Trophoblast cell (in vitro differentiated cells and primary cell): Measurements from ENCODE around the gene TCIRG1.
A peak's percentile ranks its signal among the peaks of the same experiment; 100 is the strongest.

Source experiments
- DNase-seq, 2 donors: peaks; one replicate each; pipeline ENCODE4 v3.0.0-alpha.2; 2016
- H2AFZ ChIP-seq: 2 replicates; pipeline ENCODE4 v1.6.1; 2013; ENCODE audit warnings: low read length, moderate library complexity, mild to moderate bottlenecking; ENCODE audit not compliant: insufficient read depth, poor library complexity
- H2AK5ac ChIP-seq: 2 replicates; pipeline ENCODE4 v1.6.1; 2013; ENCODE audit warnings: mild to moderate bottlenecking, low read length
- H2BK120ac ChIP-seq: 2 replicates; pipeline ENCODE4 v1.6.1; 2013; ENCODE audit warnings: low read length, mild to moderate bottlenecking, moderate library complexity; ENCODE audit not compliant: insufficient read depth, poor library complexity
- H2BK12ac ChIP-seq: 2 replicates; pipeline ENCODE4 v1.6.1; 2013; ENCODE audit warnings: mild to moderate bottlenecking, low read length, moderate library complexity
- H2BK5ac ChIP-seq: 2 replicates; pipeline ENCODE4 v1.6.1; 2013; ENCODE audit warnings: low read length, low read depth, moderate library complexity, mild to moderate bottlenecking; ENCODE audit not compliant: poor library complexity
- H3K14ac ChIP-seq: 2 replicates; pipeline ENCODE4 v1.6.1; 2013; ENCODE audit warnings: mild to moderate bottlenecking, low read length
- H3K18ac ChIP-seq: 2 replicates; pipeline ENCODE4 v1.6.1; 2013; ENCODE audit warnings: mild to moderate bottlenecking, low read length
- H3K23ac ChIP-seq: 2 replicates; pipeline ENCODE4 v1.6.1; 2013; ENCODE audit warnings: low read length
- H3K27ac ChIP-seq: 2 replicates; pipeline ENCODE4 v1.5.1; 2013; ENCODE audit warnings: low read depth, mild to moderate bottlenecking, inconsistent platforms, low read length, moderate library complexity
- H3K27me3 ChIP-seq: 2 replicates; pipeline ENCODE4 v1.6.1; 2013; ENCODE audit warnings: inconsistent platforms, mild to moderate bottlenecking, low read length, moderate library complexity; ENCODE audit not compliant: insufficient read depth
- H3K36me3 ChIP-seq, 2 experiments: 1 replicate in 1 of 2; 2 replicates in 1 of 2; pipeline ENCODE4 v1.6.1; 2013; ENCODE audit warnings: low read length in 2 of 2, mild to moderate bottlenecking in 2 of 2, moderate library complexity in 1 of 2; ENCODE audit not compliant: insufficient read depth in 2 of 2, control insufficient read depth in 1 of 2
- H3K4ac ChIP-seq: 2 replicates; pipeline ENCODE4 v1.6.1; 2013; ENCODE audit warnings: low read depth, mild to moderate bottlenecking, low read length, moderate library complexity
- H3K4me1 ChIP-seq, 2 experiments: 1 replicate in 1 of 2; 2 replicates in 1 of 2; pipeline ENCODE4 v1.6.1; 2013; ENCODE audit warnings: low read length in 2 of 2, mild to moderate bottlenecking in 2 of 2, moderate library complexity in 1 of 2; ENCODE audit not compliant: insufficient read depth in 2 of 2, control insufficient read depth in 1 of 2
- H3K4me2 ChIP-seq: 2 replicates; pipeline ENCODE4 v1.6.1; 2013; ENCODE audit warnings: inconsistent platforms, mild to moderate bottlenecking, low read length, moderate library complexity
- H3K4me3 ChIP-seq: 2 replicates; pipeline ENCODE4 v1.5.1; 2013; ENCODE audit warnings: mild to moderate bottlenecking, low read depth, low read length, inconsistent platforms
- H3K79me1 ChIP-seq: one replicate; pipeline ENCODE4 v1.6.1; 2013; ENCODE audit warnings: low read length
- H3K79me2 ChIP-seq: 2 replicates; pipeline ENCODE4 v1.6.1; 2013; ENCODE audit warnings: low read length, mild to moderate bottlenecking; ENCODE audit not compliant: control insufficient read depth, insufficient read depth, poor library complexity
- H3K9ac ChIP-seq: 2 replicates; pipeline ENCODE4 v1.6.1; 2013; ENCODE audit warnings: mild to moderate bottlenecking, low read length
- H3K9me3 ChIP-seq: 2 replicates; pipeline ENCODE4 v1.6.1; 2013; ENCODE audit warnings: low read depth, mild to moderate bottlenecking, control low read depth, inconsistent platforms, low read length; ENCODE audit not compliant: insufficient read depth
- H4K12ac ChIP-seq: 2 replicates; pipeline ENCODE4 v1.6.1; 2013; ENCODE audit warnings: low read depth, mild to moderate bottlenecking, low read length, moderate library complexity
- H4K8ac ChIP-seq: 2 replicates; pipeline ENCODE4 v1.6.1; 2013; ENCODE audit warnings: low read depth, mild to moderate bottlenecking, low read length, moderate library complexity
- H4K91ac ChIP-seq: one replicate; pipeline ENCODE4 v1.6.1; 2013; ENCODE audit warnings: low read depth, mild to moderate bottlenecking, low read length, moderate library complexity
- WGBS: extraction: QIAGEN DNeasy Blood & Tissue Kit; methylation state at CpG from one replicate; pipeline ENCODE4 v1.1.7; 2013; ENCODE audit warnings: missing lambda C conversion rate; ENCODE audit not compliant: insufficient read length, insufficient coverage; ENCODE audit errors: extremely low coverage; 5-methylcytosine and 5-hydroxymethylcytosine counted together

The TCIRG1 gene

DNA sequence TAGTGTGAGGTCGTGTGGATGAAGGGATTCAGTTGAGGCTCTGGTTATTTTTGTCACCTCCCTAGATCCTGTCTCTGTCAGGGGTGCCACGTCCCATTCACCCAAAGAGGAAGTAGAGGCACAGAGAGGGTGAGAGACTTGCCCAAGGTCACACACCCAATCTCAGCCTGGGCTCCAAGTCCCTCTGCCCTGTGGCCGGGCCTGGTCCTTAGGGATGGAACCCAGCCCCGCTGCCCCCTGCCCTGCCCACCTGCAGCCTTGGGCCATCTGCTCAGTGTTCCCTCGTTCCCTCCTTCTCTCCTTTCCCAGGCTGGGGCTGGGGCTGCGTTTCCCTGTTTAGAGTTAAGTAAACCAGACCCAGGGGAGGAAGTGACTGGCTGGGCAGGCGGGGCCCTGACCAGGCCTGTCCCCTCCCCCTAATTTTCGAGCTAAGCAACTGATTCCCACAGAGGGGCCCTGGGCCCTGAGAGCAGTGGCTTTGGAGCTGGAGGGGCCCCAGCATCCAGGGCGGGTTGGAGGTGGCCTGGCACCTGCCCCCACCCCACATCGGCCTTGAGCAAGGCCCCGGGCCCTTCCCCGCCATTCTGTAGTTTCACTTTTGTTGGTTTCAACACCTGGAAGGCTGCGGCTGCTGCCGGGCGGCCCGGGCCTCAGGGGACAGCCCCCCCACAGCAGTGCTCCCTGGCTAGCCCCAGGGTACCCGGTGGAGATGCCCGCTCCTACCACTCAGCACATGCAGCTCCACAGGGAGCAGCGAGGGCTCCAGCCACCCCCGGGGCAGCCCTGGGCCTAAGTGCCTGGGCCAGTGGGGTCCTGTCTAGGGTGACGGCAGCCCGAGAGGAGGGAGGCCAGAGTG, 1.5 kb downstream of the TCIRG1 start:
- H2BK5ac ChIP-seq: peak overlapping the region; percentile 15

DNA sequence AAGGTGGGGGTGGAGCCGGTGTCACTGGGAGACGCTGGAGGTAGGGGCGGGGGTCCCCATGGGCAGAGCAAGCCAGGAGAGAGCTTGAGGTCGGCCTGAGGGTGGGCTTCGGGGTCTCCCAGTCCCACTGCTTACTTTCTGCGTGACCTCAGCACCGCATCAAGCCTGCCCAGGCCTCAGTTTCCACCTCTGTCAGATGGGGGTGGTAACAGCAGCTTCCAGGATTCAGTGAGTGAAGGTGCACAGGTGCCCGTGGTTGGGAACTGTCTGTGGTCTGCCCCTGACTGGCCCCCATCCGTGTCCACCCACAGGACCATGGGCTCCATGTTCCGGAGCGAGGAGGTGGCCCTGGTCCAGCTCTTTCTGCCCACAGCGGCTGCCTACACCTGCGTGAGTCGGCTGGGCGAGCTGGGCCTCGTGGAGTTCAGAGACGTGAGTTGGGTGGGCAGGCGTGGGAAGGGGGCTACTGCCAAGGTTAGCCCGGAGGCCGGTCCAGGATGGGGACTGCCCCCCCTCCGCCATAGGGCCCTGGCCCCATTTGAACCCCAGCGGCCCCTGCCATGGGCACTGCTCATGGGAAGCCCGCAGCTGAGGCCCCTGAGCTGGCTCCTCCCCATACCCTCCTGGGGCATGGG, 2.2 kb downstream of the TCIRG1 start:
- H3K4me1 ChIP-seq: peaks cover 18 to 21% of the 10 kb centered on the region in 2 experiments
- H3K14ac ChIP-seq: peak overlapping the region; percentile 43
- peak overlapping the region; percentile 57 for H2BK120ac ChIP-seq
- peak overlapping the region; percentile 62 for H3K18ac ChIP-seq
- H4K91ac ChIP-seq: peak overlapping the region; percentile 91
- peaks cover 38 to 43% of the 10 kb centered on the region in 2 experiments for H3K36me3 ChIP-seq
- no peaks in the 10 kb centered on the region for H3K27me3 ChIP-seq
- no peak overlapping the region for H3K4me3 ChIP-seq
- no CpG with 5 or more reads among the region's 23 CpGs for WGBS
- H3K4me2 ChIP-seq: no peak overlapping the region
- peaks cover 4% of the 10 kb centered on the region for H3K79me2 ChIP-seq
- H4K12ac ChIP-seq: peak overlapping the region; percentile 70
- H3K4ac ChIP-seq: peak overlapping the region; percentile 35
- peak overlapping the region; percentile 71 for H2BK12ac ChIP-seq
- H3K9me3 ChIP-seq: peaks cover 3% of the 10 kb centered on the region
- peak overlapping the region; percentile 68 for H4K8ac ChIP-seq
- no peak for DNase-seq
- H3K23ac ChIP-seq: no peak overlapping the region
- H2AK5ac ChIP-seq: peak overlapping the region; percentile 75
- peaks cover 17% of the 10 kb centered on the region for H3K79me1 ChIP-seq
- H3K27ac ChIP-seq: no peak overlapping the region
- no peak overlapping the region for H2AFZ ChIP-seq
- H3K9ac ChIP-seq: no peak overlapping the region
- H2BK5ac ChIP-seq: peak overlapping the region; percentile 15

More for the DNA sequence above, 1.5 kb downstream of the TCIRG1 start:
- H2AK5ac ChIP-seq: peak overlapping the region; percentile 75
- H3K9ac ChIP-seq: no peak overlapping the region
- H3K4me3 ChIP-seq: no peak overlapping the region
- peak overlapping the region; percentile 68 for H4K8ac ChIP-seq
- peak overlapping the region; percentile 65 for H3K27ac ChIP-seq
- peak overlapping the region; percentile 62 for H3K18ac ChIP-seq
- H3K23ac ChIP-seq: no peak overlapping the region
- no peaks in the 10 kb centered on the region for H3K27me3 ChIP-seq
- WGBS: no CpG with 5 or more reads among the region's 22 CpGs
- H2BK12ac ChIP-seq: peak overlapping the region; percentile 71
- H3K9me3 ChIP-seq: peaks cover 3% of the 10 kb centered on the region
- H2AFZ ChIP-seq: no peak overlapping the region
- H3K4ac ChIP-seq: peak overlapping the region; percentile 35
- H4K91ac ChIP-seq: peak overlapping the region; percentile 91
- peak in 1 of 2 donors; percentile 43 for DNase-seq
- peak overlapping the region; percentile 70 for H4K12ac ChIP-seq
- peak overlapping the region; percentile 57 for H2BK120ac ChIP-seq
- H3K4me2 ChIP-seq: peak overlapping the region; percentile 42
- peaks cover 18 to 21% of the 10 kb centered on the region in 2 experiments for H3K4me1 ChIP-seq
- H3K79me1 ChIP-seq: peaks cover 17% of the 10 kb centered on the region
- peaks cover 36 to 39% of the 10 kb centered on the region in 2 experiments for H3K36me3 ChIP-seq
- peak overlapping the region; percentile 43 for H3K14ac ChIP-seq
- peaks cover 4% of the 10 kb centered on the region for H3K79me2 ChIP-seq

- Histone ChIP-seq H3K79me2 (peaks cover 4% of the 10 kb centered on the region), H3K9ac (no peak overlapping the region), H3K9me3 (peaks cover 3% of the 10 kb centered on the region), H3K14ac (no peak overlapping the region), H2AFZ (no peak overlapping the region), H2BK12ac (no peak overlapping the region), H2BK5ac (no peak overlapping the region), H3K18ac (no peak overlapping the region), H3K23ac (no peak overlapping the region), H3K4me1 (peaks cover 18 to 21% of the 10 kb centered on the region in 2 experiments), H3K4ac (no peak overlapping the region), H2BK120ac (no peak overlapping the region), H3K27ac (no peak overlapping the region), H3K4me2 (no peak overlapping the region), H2AK5ac (peak overlapping the region; percentile 75), H4K8ac (no peak overlapping the region), H3K36me3 (peaks cover 35 to 37% of the 10 kb centered on the region in 2 experiments), H3K4me3 (no peak overlapping the region), H3K79me1 (peaks cover 17% of the 10 kb centered on the region), H3K27me3 (no peaks in the 10 kb centered on the region), H4K12ac (no peak overlapping the region), H4K91ac (no peak overlapping the region)
- WGBS: no CpG with 5 or more reads among the region's 12 CpGs
- no peak for DNase-seq
Observed at GRCh38 chr11:68041617-68042218, 2.9 kb downstream of the TCIRG1 start.

DNA sequence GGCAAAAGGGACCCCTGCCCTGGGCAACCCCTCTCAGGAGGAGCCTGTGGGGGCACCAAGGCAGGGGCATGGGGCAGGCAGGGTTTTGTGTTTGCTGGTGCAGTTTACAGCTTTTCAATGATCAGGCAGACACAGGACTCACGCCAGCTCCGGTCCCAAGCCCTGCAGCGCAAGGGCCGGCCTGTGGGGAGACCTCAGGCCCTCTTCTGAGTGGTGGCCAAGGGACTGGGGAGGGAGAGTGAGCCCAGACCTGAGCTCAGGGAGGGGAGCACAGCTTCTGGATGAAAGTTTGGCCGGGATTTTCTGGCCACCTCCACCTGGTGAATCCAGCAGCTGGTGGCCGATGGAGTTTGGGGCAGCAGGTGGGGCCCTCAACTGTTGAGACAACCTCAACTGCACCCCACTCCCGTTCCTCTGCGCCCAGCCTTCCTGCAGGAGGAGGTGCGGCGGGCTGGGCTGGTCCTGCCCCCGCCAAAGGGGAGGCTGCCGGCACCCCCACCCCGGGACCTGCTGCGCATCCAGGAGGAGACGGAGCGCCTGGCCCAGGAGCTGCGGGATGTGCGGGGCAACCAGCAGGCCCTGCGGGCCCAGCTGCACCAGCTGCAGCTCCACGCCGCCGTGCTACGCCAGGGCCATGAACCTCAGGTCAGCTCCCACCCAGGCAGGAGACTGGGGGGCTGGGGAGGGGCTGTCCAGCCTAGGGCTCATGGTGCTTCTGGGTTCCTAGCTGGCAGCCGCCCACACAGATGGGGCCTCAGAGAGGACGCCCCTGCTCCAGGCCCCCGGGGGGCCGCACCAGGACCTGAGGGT, 3.6 kb downstream of the TCIRG1 start:
- DNase-seq: no peak
- H3K4me2 ChIP-seq: no peak overlapping the region
- no peak overlapping the region for H3K9ac ChIP-seq
- H3K27ac ChIP-seq: no peak overlapping the region
- H4K91ac ChIP-seq: no peak overlapping the region
- H4K12ac ChIP-seq: no peak overlapping the region
- H2BK120ac ChIP-seq: no peak overlapping the region
- H3K79me2 ChIP-seq: peaks cover 4% of the 10 kb centered on the region
- peaks cover 18 to 21% of the 10 kb centered on the region in 2 experiments for H3K4me1 ChIP-seq
- H3K23ac ChIP-seq: no peak overlapping the region
- no peak overlapping the region for H3K14ac ChIP-seq
- peaks cover 17% of the 10 kb centered on the region for H3K79me1 ChIP-seq
- H2BK5ac ChIP-seq: no peak overlapping the region
- no peak overlapping the region for H2AK5ac ChIP-seq
- no peak overlapping the region for H2AFZ ChIP-seq
- no CpG with 5 or more reads among the region's 27 CpGs for WGBS
- H3K18ac ChIP-seq: no peak overlapping the region
- no peak overlapping the region for H4K8ac ChIP-seq
- peaks cover 3% of the 10 kb centered on the region for H3K9me3 ChIP-seq
- peaks cover 36 to 38% of the 10 kb centered on the region in 2 experiments for H3K36me3 ChIP-seq
- no peak overlapping the region for H2BK12ac ChIP-seq
- H3K4ac ChIP-seq: no peak overlapping the region
- no peaks in the 10 kb centered on the region for H3K27me3 ChIP-seq
- no peak overlapping the region for H3K4me3 ChIP-seq
